HCT116 (cell line): ENCODE measurements around the gene AFF1. TPM values are rescaled to one million over a fixed set of nuclear protein-coding genes. Genes with fewer than 3 reads are reported as not detected.

ENCODE experiments used
- ATAC-seq: fragments of 200-7000 bp; cut with Tn5 transposase; 2 replicates; pipeline ENCODE4 v1.9.1; 2020; ENCODE audit warnings: mild to moderate bottlenecking, moderate library complexity
- BruUV-seq: library from RNA; stranded (reverse); fragments of 400-500 nt; replicated peaks from 2 replicates; lab custom pipeline; 2021; lab: Mats Ljungman, UMichigan
- CTCF ChIA-PET: fragments of 300-600 bp; sonication (Branson Sonifier 250); formaldehyde crosslinking; loops from one replicate; lab custom pipeline; 2021; ENCODE audit warnings: antibody characterized with exemption; lab: Charles Lee
- POLR2A ChIA-PET: fragments of 300-600, 350-600 bp; sonication (Branson Sonifier 250); formaldehyde crosslinking; loops from one replicate; lab custom pipeline; 2021; ENCODE audit warnings: antibody characterized with exemption; lab: Charles Lee
- RAD21 ChIA-PET, 2 experiments: fragments of 300-600 bp; sonication (Branson Sonifier 250); formaldehyde crosslinking; loops; one replicate each; lab custom pipeline; 2023; ENCODE audit warnings: low total read pairs in 2 of 2; ENCODE audit not compliant: uncharacterized antibody in 2 of 2, unreplicated experiment in 2 of 2, low non-redundant PET in 1 of 2; lab: Charles Lee
- DNase-seq: peaks from one replicate; pipeline ENCODE4 v3.0.0-alpha.2; 2010; ENCODE audit warnings: low read depth, low spot score
- H2AFZ ChIP-seq: fragments of 200-600 bp; shearing (Covaris generic), sonication (generic); 2 replicates; pipeline ENCODE4 v1.6.1; 2017; ENCODE audit warnings: low read depth, mixed run types, mixed read lengths, antibody characterized with exemption, low read length; ENCODE audit not compliant: poor library complexity, severe bottlenecking
- H3K27ac ChIP-seq: 2 replicates; pipeline ENCODE4 v1.5.1; 2012; ENCODE audit warnings: low read depth, low read length
- H3K27me3 ChIP-seq: fragments of 200-600 bp; sonication (generic); 2 replicates; pipeline ENCODE4 v1.6.1; 2016; ENCODE audit warnings: mixed run types, low read length, mixed read lengths; ENCODE audit not compliant: insufficient read depth
- H3K36me3 ChIP-seq, 2 experiments: fragments of 200-500 bp in 1 of 2; fragments of 200-600 bp in 1 of 2; sonication (Bioruptor generic) in 1 of 2; sonication (generic) in 1 of 2; 2 replicates each; pipeline versions ENCODE4 v1.5.1 to v1.6.1; 2014 to 2016; ENCODE audit warnings: low read length in 2 of 2, inconsistent platforms in 1 of 2, mixed read lengths in 1 of 2, mixed run types in 1 of 2; ENCODE audit not compliant: insufficient read depth in 2 of 2, control insufficient read depth in 1 of 2
- H3K4me1 ChIP-seq, 2 experiments: fragments of 200-600 bp in 1 of 2; sonication (generic) in 1 of 2; 2 replicates each; pipeline versions ENCODE4 v1.5.1 to v1.6.1; 2012 to 2017; ENCODE audit warnings: low read length in 2 of 2, inconsistent platforms in 1 of 2, mild to moderate bottlenecking in 1 of 2, mixed read lengths in 1 of 2, mixed run types in 1 of 2, moderate library complexity in 1 of 2; ENCODE audit not compliant: insufficient read depth in 2 of 2, control insufficient read depth in 1 of 2
- H3K4me2 ChIP-seq: fragments of 200-600 bp; sonication (generic); 2 replicates; pipeline ENCODE4 v1.6.1; 2017; ENCODE audit warnings: mixed run types, low read length, mixed read lengths
- H3K4me3 ChIP-seq, 2 experiments: fragments of 200-600 bp in 1 of 2; sonication (generic) in 1 of 2; replicated peaks in 1 of 2; 2 replicates each; pipeline ENCODE4 v1.5.1; 2011 to 2016; ENCODE audit warnings: low read length in 2 of 2, control low read depth in 1 of 2, low read depth in 1 of 2, mild to moderate bottlenecking in 1 of 2, mixed read lengths in 1 of 2, mixed run types in 1 of 2
- H3K79me2 ChIP-seq: fragments of 200-600 bp; sonication (generic); 2 replicates; pipeline ENCODE4 v1.6.1; 2017; ENCODE audit warnings: mild to moderate bottlenecking, mixed run types, low read length, moderate library complexity, mixed read lengths; ENCODE audit not compliant: insufficient read depth
- H3K9ac ChIP-seq: fragments of 200-600 bp; sonication (generic); 2 replicates; pipeline ENCODE4 v1.6.1; 2016; ENCODE audit warnings: low read length, mixed read lengths
- H3K9me2 ChIP-seq: fragments of 200-600 bp; sonication (generic), shearing (Covaris generic); 2 replicates; pipeline ENCODE4 v1.6.1; 2017; ENCODE audit warnings: mixed run types, mild to moderate bottlenecking, moderate library complexity; ENCODE audit not compliant: insufficient read depth
- H3K9me3 ChIP-seq, 2 experiments: fragments of 200-500 bp in 1 of 2; fragments of 200-600 bp in 1 of 2; sonication (Bioruptor generic) in 1 of 2; sonication (generic) in 1 of 2; 2 replicates each; pipeline ENCODE4 v1.6.1; 2014 to 2017; ENCODE audit warnings: low read length in 2 of 2, mixed read lengths in 2 of 2, inconsistent platforms in 1 of 2, low read depth in 1 of 2, mild to moderate bottlenecking in 1 of 2, mixed run types in 1 of 2, moderate library complexity in 1 of 2; ENCODE audit not compliant: control insufficient read depth in 1 of 2, insufficient read depth in 1 of 2
- H4K20me1 ChIP-seq: fragments of 200-600 bp; sonication (generic), shearing (Covaris generic); 2 replicates; pipeline ENCODE4 v1.6.1; 2017; ENCODE audit warnings: mixed run types, mild to moderate bottlenecking, moderate library complexity; ENCODE audit not compliant: insufficient read depth
- ELF1 ChIP-seq: IDR thresholded peaks from 2 replicates; pipeline ENCODE4 v1.6.1; 2012; ENCODE audit warnings: low read depth, borderline replicate concordance
- EZH2phosphoT487 ChIP-seq: fragments of 200-600 bp; IDR thresholded peaks from 2 replicates; pipeline ENCODE4 v1.6.1; 2018; ENCODE audit warnings: antibody characterized with exemption, borderline replicate concordance
- JUND ChIP-seq: IDR thresholded peaks from 2 replicates; pipeline ENCODE4 v1.6.1; 2012
- RAD21 ChIP-seq: IDR thresholded peaks from 2 replicates; pipeline ENCODE4 v1.6.1; 2012; ENCODE audit warnings: low read depth, mild to moderate bottlenecking
- SRF ChIP-seq: IDR thresholded peaks from 2 replicates; pipeline ENCODE4 v1.6.1; 2012; ENCODE audit warnings: low read depth
- ZFX ChIP-seq: fragments of 450-650 bp; IDR thresholded peaks from 2 replicates; pipeline ENCODE4 v1.6.1; 2017
- intact Hi-C: fragments of 100-400 bp; cut with micrococcal nuclease; formaldehyde crosslinking; loops from 2 replicates; pipeline ENCODE4 v1.10.0; 2022
- total RNA-seq: library from RNA; stranded (reverse); gene quantifications from one replicate; pipeline ENCODE4 v1.2.1, GENCODE V29; 2021; ENCODE audit not compliant: unreplicated experiment
- TF ChIP-seq, protein P1 (sequence below): IDR thresholded peaks from 2 replicates; pipeline ENCODE4 v1.6.1; 2011; ENCODE audit warnings: mild to moderate bottlenecking, low read length, moderate library complexity; ENCODE audit not compliant: insufficient replicate concordance; ENCODE audit errors: extremely low read depth
- TF ChIP-seq, protein P2 (sequence below), 3 experiments: fragments of 200-600 bp in 1 of 3; sonication (generic) in 1 of 3; IDR thresholded peaks in 2 of 3; conservative IDR thresholded peaks in 1 of 3; 2 replicates each; pipeline ENCODE4 v1.5.1; 2012 to 2017; ENCODE audit warnings: low read depth in 2 of 3, low read length in 2 of 3, antibody characterized with exemption in 1 of 3, borderline replicate concordance in 1 of 3, control low read depth in 1 of 3, mild to moderate bottlenecking in 1 of 3, mixed read lengths in 1 of 3, mixed run types in 1 of 3, moderate library complexity in 1 of 3; ENCODE audit not compliant: insufficient read depth in 1 of 3
- TF ChIP-seq, protein P3 (sequence below): IDR thresholded peaks from 2 replicates; pipeline ENCODE4 v1.6.1; 2012

The AFF1 gene
- total RNA-seq, 1 experiment from 2014 or later = 43.1 TPM

DNA sequence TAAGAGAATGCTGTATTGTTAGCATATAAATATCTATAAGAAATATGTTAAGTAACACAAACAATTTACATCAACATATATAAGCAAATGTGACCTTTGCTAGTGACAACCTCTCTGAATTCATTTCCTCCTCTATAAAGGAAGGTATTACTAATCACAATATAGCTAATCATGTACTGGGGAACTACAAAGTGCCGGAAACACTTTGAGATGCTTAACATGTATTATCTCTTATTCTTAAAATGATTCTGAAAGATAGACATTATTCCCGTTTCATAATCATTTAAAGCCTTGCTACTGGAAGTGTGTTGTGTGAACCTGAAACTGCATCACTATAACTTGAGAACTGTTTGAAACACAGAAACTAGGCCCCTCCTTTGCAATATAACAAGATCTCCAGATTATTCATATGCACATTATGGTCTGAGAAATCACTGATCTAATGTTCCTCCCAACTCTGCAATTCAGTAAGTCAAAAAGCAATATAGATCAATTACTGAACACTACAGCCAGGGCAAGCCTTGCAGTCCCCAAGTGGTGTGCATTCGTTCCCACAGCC, 231.6 kb downstream of the AFF1 start:
- Histone ChIP-seq H3K9me2 (no peaks in the 10 kb centered on the region), H3K27ac (no peak overlapping the region), H4K20me1 (no peaks in the 10 kb centered on the region), H3K9ac (no peak overlapping the region), H3K79me2 (no peaks in the 10 kb centered on the region), H3K4me2 (no peak overlapping the region), H3K27me3 (no peaks in the 10 kb centered on the region), H3K36me3 (peaks cover 0 to 6% of the 10 kb centered on the region in 2 experiments; a peak in 2 of 4 replicates), H2AFZ (no peak overlapping the region), H3K4me1 (no peaks in the 10 kb centered on the region), H3K9me3 (no peaks in the 10 kb centered on the region), H3K4me3 (no peak overlapping the region)
- POLR2A ChIA-PET = no interaction called here
- RAD21 ChIA-PET = no interaction called here
- CTCF ChIA-PET = no interaction called here
- ATAC-seq (no peak), DNase-seq (no peak)
- no TSS peak for BruUV-seq
- intact Hi-C loops = no loop called here
- no peak for TF ChIP-seq RAD21
- TF ChIP-seq EZH2phosphoT487 = no peak
- TF ChIP-seq ELF1 = no peak
- TF ChIP-seq, protein P1, sequence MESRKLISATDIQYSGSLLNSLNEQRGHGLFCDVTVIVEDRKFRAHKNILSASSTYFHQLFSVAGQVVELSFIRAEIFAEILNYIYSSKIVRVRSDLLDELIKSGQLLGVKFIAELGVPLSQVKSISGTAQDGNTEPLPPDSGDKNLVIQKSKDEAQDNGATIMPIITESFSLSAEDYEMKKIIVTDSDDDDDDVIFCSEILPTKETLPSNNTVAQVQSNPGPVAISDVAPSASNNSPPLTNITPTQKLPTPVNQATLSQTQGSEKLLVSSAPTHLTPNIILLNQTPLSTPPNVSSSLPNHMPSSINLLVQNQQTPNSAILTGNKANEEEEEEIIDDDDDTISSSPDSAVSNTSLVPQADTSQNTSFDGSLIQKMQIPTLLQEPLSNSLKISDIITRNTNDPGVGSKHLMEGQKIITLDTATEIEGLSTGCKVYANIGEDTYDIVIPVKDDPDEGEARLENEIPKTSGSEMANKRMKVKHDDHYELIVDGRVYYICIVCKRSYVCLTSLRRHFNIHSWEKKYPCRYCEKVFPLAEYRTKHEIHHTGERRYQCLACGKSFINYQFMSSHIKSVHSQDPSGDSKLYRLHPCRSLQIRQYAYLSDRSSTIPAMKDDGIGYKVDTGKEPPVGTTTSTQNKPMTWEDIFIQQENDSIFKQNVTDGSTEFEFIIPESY = no peak
- no peak for TF ChIP-seq JUND
- no peak for TF ChIP-seq ZFX
- TF ChIP-seq, protein P2, sequence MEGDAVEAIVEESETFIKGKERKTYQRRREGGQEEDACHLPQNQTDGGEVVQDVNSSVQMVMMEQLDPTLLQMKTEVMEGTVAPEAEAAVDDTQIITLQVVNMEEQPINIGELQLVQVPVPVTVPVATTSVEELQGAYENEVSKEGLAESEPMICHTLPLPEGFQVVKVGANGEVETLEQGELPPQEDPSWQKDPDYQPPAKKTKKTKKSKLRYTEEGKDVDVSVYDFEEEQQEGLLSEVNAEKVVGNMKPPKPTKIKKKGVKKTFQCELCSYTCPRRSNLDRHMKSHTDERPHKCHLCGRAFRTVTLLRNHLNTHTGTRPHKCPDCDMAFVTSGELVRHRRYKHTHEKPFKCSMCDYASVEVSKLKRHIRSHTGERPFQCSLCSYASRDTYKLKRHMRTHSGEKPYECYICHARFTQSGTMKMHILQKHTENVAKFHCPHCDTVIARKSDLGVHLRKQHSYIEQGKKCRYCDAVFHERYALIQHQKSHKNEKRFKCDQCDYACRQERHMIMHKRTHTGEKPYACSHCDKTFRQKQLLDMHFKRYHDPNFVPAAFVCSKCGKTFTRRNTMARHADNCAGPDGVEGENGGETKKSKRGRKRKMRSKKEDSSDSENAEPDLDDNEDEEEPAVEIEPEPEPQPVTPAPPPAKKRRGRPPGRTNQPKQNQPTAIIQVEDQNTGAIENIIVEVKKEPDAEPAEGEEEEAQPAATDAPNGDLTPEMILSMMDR (IDR thresholded peaks at IDR 0.05 in 2 of 3, conservative IDR thresholded peaks at IDR 0.05 in 1 of 3; ENCODE audit: borderline replicate concordance in 1 of 3, insufficient read depth in 1 of 3, low read depth in 2 of 3, low read length in 2 of 3) = no peak
- no peak for TF ChIP-seq SRF
- TF ChIP-seq, protein P3, sequence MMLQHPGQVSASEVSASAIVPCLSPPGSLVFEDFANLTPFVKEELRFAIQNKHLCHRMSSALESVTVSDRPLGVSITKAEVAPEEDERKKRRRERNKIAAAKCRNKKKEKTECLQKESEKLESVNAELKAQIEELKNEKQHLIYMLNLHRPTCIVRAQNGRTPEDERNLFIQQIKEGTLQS = no peak
